Fibroblast of mammary gland (primary cell): ENCODE data around the gene DVL2.
A peak's percentile ranks its signal among the peaks of the same experiment; 100 is the strongest.

Source experiments
- DNase-seq: peaks from one replicate; pipeline ENCODE4 v3.0.0-alpha.2; 2010; ENCODE audit warnings: low read depth
- H3K4me3 ChIP-seq: 2 replicates; pipeline ENCODE4 v1.5.1; 2011; ENCODE audit warnings: low read depth, mild to moderate bottlenecking, low read length, moderate library complexity; ENCODE audit not compliant: control insufficient read depth
- CTCF ChIP-seq: conservative IDR thresholded peaks from 2 replicates; pipeline ENCODE4 v1.5.1; 2011; ENCODE audit warnings: low read depth, low read length, inconsistent platforms; ENCODE audit not compliant: control insufficient read depth, insufficient read depth

The DVL2 gene

GRCh38 chr17:7280519-7281073 lies 46.3 kb upstream of the DVL2 start:
- DNase-seq = peak; percentile 75

DNA sequence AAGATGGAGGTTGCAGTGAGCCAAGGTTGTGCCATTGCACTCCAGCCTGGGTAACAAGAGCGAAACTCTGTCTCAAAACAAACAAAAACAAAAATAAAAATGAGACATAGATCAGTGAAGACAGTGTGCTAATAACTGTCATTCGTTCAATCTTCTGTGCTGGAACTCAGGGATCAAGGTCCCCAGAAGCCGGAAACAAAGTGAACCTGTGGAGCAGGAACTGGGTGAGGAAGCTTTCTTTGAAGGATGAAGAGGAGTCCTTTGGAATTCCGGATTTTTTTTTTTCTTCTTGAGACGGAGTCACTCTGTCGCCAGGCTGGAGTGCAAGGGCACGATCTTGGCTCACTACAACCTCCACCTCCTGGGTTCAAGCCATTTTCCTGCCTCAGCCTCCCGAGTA lies 45.1 kb upstream of the DVL2 start:
- TF ChIP-seq CTCF = no peak
- no peak overlapping the region for H3K4me3 ChIP-seq
- DNase-seq = no peak

More at GRCh38 chr17:7280519-7281073, 46.3 kb upstream of the DVL2 start:
- peak; percentile 96 for TF ChIP-seq CTCF
- peak overlapping the region; percentile 44 for H3K4me3 ChIP-seq

GRCh38 chr17:7266784-7267183 lies 32.5 kb upstream of the DVL2 start:
- no peak overlapping the region for H3K4me3 ChIP-seq
- peak; percentile 33 for DNase-seq
- no peak for TF ChIP-seq CTCF

- no peak for TF ChIP-seq CTCF
- H3K4me3 ChIP-seq = no peak overlapping the region
- no peak for DNase-seq
Measured at GRCh38 chr17:7263801-7264078, 29.4 kb upstream of the DVL2 start.

DNA sequence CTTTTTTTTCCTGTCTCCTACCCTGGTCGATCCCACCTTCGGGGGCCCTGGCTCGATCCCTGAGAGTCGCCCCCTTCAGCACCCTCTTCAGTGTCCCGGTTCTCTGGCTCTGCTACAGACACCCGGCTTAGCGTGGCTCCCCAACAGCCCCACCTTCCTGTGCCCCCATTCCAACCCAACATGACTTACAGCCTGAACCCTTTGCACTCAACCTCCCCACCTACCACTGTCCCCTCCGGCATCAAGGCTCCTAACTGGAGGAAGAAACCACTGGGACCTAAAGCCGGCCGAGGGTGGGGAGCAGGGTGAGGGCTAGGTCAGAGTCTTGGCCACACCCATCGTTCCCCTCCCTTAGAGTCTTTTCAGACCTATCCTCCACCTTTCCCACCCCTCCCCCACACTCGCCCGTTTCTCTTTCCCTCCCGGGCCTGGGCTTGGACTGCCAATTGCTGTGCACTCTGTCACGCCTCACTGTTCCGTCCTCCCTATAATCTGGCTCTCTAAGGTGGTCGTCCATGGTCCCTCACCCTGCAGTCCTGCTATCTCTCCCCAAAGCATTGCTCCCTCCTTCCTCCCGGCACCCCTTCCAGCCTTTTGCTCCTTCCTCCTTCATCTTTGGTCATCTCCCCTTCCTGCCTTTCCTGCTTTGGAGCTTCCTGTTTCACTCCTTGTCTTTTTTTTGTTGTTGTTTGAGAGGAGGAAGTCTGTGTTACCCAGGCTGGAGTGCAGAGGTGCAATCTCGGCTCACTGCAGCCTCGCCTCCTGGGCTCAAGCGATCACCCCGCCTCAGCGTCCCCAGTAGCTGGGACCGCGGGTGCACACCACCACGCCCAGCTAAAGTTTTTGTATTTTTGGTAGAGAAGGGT lies 28.9 kb upstream of the DVL2 start:
- no peak for TF ChIP-seq CTCF
- no peak overlapping the region for H3K4me3 ChIP-seq

DNA sequence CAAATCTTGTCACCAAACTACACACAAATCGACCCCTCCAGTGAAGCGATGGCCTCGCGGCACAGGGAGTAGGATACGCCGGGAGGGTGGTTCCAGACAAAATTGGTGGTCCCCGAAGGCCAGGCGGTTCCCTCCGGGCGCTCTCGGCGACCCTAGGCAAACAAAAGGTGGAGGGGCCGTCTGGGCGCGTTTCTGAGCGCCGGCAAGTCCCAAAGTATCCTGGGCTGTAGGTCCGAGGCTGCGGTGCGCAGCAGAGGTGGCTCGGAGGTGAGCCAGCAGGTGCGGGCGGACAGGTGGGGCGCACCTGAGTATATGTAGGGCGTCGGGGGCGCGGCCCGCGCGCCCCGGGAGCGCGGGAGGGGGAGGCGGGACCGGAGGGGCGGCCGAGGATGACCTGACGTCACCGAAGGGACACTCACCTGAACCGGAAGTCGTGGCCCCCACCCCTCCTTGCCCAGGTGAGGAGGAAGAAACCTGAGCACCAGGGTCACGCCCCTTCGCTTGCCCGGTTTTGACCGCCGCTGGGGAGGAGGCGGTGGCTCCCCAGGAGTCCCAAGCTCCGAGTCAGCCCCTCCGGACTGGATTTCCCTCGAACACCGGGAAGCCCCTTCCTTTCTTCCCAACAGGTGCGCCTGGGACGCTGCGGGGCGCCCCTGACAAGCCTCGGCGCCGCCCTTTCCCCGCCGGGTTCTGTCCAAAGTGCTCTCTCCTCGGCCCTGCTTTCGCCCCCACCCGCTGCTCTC lies 28.0 kb upstream of the DVL2 start, which contains the start of gene CLDN7:
Gene CLDN7, minus strand, starts transcription at position 287 of the 743 bp plus-strand sequence. CDS start 435 bp downstream, outside the sequence.
- no peak for DNase-seq
- peak within 1 kb of the TSS; percentile 32 for H3K4me3 ChIP-seq
- no peak for TF ChIP-seq CTCF

More for the DNA sequence above, 28.9 kb upstream of the DVL2 start:
- DNase-seq = no peak
